Neural progenitor cell (in vitro differentiated cells): Measurements from ENCODE around the gene ZAR1L.

Experiments
- EZH2 ChIP-seq: fragments of 200-600 bp; sonication (generic); IDR thresholded peaks from 2 replicates; pipeline ENCODE4 v1.6.1; 2017; ENCODE audit warnings: antibody characterized with exemption, mild to moderate bottlenecking, moderate library complexity
- EZH2phosphoT487 ChIP-seq: fragments of 200-600 bp; sonication (generic); IDR thresholded peaks from 2 replicates; pipeline ENCODE4 v1.6.1; 2017; ENCODE audit warnings: antibody characterized with exemption
- TF ChIP-seq, protein P1 (sequence below): fragments of 200-600 bp; sonication (generic); IDR thresholded peaks from 2 replicates; pipeline ENCODE4 v1.5.1; 2017; ENCODE audit warnings: antibody characterized with exemption, mild to moderate bottlenecking

GRCh38 chr13:32334671-32335070 is 19.5 kb upstream of the ZAR1L start:
- TF ChIP-seq, protein P1, sequence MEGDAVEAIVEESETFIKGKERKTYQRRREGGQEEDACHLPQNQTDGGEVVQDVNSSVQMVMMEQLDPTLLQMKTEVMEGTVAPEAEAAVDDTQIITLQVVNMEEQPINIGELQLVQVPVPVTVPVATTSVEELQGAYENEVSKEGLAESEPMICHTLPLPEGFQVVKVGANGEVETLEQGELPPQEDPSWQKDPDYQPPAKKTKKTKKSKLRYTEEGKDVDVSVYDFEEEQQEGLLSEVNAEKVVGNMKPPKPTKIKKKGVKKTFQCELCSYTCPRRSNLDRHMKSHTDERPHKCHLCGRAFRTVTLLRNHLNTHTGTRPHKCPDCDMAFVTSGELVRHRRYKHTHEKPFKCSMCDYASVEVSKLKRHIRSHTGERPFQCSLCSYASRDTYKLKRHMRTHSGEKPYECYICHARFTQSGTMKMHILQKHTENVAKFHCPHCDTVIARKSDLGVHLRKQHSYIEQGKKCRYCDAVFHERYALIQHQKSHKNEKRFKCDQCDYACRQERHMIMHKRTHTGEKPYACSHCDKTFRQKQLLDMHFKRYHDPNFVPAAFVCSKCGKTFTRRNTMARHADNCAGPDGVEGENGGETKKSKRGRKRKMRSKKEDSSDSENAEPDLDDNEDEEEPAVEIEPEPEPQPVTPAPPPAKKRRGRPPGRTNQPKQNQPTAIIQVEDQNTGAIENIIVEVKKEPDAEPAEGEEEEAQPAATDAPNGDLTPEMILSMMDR, result no peak
- TF ChIP-seq EZH2, result no peak
- TF ChIP-seq EZH2phosphoT487, result no peak
